GM18508 (cell line): ENCODE measurements around the gene NR2C2AP.
A peak's percentile ranks its signal among the peaks of the same experiment; 100 is the strongest.

Experiments
- ATAC-seq: cut with Tn5 transposase; IDR thresholded peaks from one replicate; pipeline ENCODE4 v1.9.1; 2021; ENCODE audit warnings: moderate number of reproducible peaks; ENCODE audit not compliant: insufficient read depth, unreplicated experiment

Gene NR2C2AP

DNA sequence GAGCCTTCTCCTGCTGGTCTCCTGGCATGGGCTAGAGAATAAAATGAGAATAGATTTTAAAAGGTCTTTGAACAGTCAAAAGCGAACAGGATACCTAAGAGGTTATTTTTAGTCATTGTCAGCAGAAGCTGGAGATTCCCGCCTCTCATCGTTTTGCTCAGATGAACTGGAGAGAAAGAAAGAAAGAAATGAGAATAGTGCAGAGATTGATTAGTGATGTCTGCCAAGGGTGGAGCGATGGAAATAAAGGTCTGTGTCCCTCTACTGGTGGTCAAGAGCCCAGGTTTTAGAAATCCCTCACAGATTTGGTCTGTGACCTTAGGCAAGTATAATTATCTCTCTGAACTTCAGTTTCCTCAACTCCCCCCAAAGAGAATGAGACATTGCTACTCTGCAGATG lies 13.9 kb upstream of the NR2C2AP start:
- no peak for ATAC-seq

DNA sequence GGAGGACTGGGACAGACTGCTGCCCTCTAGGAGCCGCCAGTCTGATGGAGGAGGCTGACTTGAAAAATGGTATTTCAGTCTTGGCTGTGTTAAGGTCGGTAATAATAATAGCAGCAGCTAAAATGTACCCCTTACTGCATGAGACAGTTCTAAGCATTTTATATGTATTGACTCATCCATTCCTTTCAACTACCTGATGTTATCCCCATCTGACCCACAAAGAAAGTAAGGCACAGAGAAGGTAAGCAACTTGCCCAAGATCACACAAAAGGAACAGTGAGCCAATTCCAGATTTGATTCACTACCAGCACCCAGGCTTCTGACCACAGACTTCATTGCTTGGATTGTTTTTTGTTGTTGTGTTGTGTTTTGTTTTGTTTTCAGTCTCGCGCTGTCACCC lies 12.6 kb upstream of the NR2C2AP start:
- ATAC-seq = no peak

DNA sequence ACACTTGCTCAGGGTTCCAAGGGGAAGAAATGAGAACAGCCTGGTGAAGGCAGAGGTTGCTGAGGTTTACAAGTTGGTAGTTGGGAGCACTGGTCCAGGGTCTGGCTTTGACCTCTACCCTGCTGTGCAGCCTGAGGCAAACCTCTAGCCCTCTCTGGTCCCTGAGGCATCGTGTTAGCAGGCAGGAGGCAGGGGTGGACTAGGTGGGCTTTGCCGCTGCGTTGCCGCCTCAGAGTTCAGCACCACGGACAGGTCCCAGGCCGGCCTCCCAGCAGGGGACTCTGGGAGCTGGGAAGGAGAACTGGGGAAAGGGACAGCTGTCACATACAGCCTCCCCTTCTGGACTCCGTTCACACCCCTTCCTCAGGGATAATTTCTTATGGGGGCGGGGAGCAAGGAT lies 11.7 kb upstream of the NR2C2AP start:
- ATAC-seq = no peak

DNA sequence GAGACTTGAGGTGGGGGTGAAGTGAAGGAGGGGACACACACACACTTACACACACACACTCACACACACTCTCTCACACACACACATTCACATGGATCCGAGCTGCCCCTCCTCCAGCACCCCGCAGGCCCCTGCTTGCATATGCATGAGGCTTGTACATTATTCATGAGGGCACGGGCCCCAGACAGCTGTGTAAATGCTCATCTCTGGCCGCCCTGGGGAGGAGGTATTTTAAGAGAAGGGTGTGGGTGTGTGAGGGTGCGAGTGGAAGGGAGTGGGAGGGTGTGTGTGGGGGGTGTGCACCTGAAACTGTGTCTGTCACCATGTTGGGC lies 10.9 kb upstream of the NR2C2AP start:
- no peak for ATAC-seq

DNA sequence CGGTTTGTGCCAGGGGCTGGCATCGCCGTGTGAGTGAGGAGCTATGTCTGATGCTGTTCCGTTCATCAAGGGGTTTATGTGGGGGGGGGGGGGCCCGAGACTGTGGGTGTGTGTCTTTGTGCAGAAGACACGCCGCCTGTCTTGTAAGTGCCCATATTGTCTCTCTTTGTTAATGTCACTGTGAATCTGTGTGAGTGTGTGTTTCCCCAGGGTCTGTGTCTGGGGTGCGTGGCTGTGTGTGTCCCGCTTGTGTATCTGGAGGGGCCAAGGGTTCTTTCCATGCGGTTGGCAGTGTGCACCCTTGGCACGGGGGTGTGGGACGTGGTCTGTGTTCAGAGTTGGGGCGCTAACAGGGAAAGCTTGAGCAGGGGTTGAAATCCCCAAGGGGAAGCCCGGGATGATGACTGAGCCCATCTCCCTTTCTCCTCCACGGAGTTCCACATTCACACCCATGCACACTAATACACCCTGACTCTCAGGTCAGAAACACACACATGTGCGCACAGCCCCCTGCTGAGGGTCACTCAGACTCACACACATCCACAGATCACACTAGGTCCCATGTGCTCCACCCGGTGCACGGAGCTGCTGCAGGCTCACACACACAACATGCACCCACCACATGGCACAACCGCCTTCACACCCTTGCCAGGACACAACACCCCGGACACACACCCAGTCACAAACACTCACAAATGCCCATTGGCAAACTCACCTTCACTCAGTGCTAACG lies 10.4 kb upstream of the NR2C2AP start:
- no peak for ATAC-seq

DNA sequence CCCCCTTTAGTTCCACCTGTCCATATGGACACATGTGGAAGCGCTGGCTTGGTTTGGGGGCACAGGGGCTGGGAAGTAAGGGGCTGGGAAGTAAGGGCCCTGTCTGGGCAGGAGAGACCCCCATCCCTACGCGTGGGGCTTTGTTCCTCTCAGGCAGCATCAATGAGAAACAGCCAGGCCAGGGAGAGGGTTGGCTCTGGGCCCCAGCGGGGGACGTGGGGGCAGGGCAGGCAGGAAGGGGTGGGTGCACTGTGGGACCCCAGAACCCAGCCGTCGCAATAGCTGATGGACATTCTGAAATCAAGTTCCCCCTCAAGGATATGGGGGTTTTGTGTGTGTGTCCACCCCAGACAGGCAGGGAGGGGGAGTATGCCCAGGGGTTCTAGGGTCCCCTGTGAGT lies 9.7 kb upstream of the NR2C2AP start:
- ATAC-seq = no peak

DNA sequence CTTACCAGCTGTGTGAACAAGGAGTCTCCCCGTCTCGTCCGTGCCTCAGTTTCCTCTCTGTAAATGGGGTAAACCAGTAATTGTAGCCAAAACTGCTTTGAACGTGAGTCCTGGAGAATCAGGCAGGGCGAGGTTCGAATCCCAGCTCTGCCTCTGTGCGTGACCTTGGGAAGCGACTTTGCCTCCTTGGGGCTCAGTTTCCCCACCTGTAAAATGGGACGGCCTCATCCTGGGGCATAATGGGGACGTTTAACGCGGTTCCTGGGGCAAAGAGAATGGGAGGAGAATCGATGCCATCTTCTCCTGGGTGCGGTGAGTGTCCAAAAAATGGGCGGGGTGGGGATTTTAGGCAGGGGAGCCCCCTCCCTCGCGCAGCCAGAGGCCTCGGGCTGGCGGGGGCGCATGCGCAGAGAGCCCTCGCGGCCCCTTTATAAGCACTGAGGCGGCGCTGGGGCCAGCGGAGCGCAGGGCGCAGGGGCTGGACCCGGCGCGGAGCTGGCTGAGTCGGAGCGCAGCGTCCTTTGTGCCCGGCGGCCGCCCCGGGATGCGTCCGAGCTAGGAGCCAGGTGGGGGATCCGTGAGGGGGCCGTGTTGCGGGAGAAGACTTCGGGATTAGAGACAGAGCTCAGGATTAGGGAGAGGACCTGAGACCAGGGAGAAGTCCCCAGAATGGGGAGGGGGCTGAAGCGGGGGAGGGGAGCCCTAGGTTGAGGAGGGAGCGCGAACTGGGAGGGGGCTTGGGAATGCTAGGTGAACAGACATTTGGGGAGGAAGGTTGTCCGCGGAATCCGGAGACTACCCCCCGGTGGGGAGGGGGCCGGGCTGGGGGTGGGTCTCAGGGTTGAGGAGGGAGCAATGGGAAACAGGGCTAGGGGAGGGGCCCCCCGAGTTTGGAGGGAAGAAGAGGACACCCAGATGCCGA lies 8.5 kb upstream of the NR2C2AP start, which contains the start of gene NCAN:
Gene NCAN (plus strand): TSS at position 460 of the 922 bp plus-strand sequence. CDS start 4,996 bp downstream, outside the sequence.
- no peak for ATAC-seq

DNA sequence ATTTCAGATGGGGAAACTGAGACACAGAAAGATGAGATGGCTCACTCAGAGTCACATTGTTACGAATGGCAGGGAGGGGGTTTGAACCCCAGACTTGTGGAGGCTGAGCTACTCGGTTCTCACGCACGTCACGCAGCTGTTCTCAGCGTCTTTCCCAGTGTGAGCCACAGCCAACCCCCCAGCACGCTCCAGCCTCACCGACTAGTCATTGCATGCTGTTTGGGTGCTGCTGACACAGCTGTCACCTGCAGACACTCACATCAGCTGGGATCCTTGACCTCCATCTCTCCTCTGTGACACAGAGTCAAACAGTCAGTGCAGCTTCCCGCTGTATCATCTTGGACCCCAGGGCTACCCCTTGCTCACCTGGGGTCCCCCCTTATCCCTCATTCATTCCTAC lies 6.2 kb upstream of the NR2C2AP start:
- ATAC-seq = no peak

DNA sequence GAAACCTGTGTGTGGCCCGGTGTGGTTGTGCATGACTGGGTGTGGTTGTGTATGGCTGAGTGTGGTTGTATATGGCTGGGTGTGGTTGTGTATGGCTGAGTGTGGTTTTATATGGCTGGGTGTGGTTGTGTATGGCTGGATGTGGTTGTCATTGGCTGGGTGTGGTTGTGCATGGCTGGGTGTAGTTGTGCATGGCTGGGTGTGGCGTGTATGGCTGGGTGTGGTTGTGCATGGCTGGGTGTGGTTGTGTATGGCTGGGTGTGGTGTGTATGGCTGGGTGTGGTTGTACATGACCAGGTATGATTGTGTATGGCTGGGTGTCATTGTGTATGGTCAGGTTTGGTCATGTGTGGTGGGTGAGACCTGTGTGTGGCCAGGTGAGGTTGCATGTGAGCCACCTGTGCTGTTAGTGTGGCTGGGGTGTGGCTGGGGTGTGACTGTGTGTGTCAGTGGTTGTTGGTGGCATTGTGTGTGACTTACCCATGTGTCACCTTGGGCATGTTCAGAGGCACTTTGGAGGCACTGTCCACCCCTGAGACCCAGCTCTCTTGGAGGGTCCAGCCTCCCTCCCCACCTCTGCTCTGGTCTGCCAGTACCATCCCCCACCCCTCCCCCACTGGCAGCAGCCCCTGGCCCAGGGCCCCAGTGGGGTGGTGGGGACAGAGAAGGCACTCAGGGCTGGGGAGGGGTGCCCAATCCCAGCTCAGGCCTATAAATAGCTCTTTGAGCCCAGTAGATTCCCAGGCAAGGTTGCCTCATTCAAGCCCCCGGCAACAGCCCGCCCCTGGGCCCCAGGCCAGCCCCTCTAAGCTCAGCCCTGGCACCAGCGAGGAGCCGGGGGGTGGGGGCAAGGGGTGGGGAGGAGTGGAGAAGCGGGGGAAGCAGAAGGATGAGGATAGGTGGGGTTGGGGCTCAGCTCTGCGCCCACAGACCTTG lies 4.7 kb upstream of the NR2C2AP start:
- no peak for ATAC-seq

DNA sequence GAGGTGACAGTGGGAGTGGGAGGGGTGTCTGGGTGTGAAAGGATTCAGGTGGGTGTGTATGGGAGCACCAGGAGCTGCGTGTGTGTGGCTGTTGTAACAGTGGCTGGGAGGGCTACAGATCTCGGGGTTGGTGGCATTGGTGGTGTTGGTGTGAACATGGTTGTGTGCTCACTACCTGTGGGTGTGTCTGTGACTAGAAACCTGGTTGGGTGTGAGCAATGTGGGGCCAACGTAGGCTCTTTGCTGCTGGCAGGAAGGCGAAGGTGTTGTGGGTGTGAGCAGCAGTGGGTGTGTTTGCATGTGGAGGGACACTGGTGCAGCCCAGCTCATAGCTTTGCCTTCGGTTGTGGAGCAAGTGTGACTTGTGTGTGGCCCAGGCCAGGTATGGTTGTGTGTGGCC lies 3.7 kb upstream of the NR2C2AP start:
- ATAC-seq = no peak

DNA sequence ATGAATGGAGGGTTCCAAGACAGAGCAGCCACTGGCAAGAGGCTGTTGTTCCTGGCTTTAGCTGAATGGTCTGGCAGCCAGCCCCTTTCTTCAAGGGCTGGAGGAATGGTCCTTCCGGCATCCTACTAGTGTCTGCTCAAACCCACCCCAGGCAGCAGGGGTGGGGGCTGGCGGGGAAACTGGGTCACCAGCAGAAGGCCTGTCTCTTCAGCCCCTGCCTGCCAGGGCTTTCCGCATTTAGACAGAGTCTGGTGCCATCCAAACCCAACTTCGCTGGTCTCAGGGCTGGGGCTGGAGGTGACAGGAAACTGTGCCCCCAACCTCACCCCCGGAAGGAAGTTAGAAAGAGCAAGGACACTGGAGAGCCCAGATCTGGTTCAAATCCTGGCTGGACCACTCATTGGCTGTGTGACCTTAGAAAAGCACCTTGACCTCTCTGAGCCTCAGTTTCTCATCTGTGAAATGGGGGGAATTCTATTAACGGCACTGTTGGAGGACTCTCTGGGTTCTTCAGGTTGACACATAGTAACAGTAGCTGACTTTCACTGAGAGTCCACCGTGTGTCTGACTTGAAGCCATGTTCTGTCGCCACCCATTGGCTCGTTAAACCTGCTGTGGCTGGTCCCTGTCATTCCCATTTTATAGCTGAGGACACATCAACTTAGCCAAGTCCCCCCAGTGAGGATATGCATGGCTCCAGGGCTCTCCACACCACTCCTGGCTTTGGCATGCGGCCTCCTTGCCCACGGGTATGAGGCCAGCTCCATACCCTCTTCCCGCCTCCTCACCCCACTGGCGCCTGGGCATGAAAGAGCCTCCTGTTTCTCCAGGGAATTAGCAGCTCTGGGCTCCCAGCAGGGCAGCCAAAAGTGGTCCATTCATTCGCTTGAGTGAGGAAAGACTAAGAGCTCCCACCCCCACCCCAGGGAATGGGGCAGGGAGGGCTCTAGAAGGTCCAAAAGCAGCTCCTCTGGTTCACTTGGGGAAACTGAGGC lies 2.5 kb upstream of the NR2C2AP start:
- no peak for ATAC-seq

DNA sequence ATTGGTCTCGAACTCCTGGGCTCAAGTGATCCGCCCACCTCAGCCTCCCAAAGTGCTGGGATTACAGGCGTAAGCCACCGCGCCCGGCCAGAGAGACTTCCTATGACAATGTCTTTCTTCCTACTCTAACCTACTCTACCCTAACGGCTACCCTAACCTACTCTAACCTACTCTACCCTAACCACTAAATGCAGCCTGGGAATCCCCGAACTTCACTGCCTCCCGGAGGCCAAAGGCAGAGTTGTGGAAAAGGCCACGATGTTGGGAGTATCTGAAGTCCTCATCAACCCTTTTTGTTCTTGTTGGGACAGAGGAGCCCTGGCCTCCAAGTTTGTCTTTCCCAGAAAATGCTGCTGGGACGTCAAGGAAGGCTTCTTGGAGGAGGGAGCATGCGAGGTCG lies 967 bp upstream of the NR2C2AP start:
- ATAC-seq = no peak

DNA sequence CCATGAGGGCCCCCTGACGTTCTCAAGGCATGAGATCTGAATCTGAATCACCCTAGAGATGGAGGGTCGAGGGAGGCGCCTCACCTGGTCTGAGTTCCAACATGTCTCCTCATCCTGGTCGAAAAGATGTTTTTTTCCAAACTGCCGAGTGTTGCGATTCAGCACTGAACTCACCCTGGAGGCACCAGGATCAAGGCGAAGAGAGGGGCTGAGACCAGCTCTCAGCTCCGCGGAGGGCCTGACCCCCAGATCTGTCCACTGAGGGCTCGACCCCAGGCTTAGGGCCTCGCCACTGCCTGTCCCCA lies 555 bp downstream of the NR2C2AP start:
- ATAC-seq = no peak

DNA sequence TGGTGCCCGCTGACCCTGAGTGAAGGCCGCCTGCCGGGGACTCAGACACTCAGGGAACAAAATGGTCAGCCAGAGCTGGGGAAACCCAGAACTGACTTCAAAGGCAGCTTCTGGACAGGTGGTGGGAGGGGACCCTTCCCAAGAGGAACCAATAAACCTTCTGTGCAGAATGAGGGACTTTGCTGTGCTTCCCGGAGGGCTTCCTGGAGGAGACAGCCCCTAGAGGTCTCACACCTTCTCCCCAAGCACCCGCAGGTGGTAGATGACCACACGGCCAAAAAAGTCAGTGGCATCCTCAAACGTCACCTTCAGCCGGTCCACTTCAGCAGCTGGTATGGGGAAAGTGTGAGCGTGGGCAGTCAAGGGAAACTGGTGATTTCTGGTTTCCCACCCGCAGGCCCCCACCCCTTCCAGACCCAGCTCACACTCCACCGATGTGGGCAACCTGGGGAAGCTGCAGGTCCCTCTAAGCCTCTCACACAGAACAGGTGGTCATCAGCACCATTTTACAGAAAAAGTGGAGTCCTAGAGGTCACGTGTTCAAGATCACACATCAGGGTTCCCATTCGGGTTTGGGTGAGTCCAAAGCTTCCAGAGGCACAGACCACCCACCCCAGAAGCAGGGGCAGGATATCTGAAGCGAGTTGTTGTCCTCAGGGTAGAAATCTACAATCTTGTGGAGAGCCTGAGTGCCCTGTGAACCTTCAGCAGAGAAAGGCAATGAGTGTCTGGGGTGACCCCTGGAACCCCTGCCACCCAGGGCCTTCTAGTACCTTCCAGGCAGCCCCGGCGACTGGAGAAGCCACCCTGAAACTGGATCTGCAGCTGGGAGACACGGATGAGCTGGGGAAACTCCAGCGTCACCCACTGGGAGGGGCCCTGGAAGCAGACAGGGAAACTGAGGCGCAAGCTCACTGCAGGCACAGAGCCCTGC lies 1.2 kb downstream of the NR2C2AP start:
- no peak for ATAC-seq

DNA sequence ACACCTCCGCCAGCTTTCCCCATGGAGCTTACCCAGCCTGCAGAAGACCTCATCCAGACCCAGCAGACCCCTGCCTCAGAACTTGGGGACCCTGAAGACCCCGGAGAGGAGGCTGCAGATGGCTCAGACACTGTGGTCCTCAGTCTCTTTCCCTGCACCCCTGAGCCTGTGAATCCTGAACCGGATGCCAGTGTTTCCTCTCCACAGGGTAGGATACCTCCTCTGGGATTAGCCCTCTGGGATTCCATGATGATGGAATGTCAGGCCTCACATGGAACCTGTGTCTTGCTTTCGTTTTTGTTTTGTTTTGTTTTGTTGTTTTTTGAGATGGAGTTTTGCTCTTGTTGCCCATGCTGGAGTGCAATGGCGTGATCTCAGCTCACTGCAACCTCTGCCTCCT lies 9.3 kb downstream of the NR2C2AP start:
- no peak for ATAC-seq

DNA sequence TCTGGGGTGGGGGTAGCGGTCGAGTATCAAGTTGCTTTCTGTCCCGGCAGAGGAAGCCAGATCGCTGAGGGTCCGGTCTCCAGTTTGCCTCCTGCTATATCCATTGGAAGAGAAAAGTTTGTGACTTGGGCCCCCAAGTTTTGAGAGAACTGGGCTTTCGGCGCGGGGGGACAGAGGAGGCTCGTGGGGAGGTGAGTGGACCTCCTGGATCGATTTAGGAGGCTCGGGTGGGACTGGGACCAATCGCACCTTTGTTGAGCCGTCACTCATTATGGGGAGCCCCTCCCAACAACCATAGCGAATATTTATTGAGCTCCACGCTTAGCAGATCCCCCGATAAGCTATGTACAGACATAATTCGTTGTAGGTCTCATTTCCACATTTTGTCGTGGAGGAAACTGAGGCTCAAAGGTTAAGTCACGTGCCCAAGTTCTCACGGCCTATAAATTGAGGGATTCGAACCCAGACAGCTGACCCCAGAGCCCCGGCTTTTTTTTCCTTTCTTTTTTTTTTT lies 10.2 kb downstream of the NR2C2AP start:
- no peak for ATAC-seq

DNA sequence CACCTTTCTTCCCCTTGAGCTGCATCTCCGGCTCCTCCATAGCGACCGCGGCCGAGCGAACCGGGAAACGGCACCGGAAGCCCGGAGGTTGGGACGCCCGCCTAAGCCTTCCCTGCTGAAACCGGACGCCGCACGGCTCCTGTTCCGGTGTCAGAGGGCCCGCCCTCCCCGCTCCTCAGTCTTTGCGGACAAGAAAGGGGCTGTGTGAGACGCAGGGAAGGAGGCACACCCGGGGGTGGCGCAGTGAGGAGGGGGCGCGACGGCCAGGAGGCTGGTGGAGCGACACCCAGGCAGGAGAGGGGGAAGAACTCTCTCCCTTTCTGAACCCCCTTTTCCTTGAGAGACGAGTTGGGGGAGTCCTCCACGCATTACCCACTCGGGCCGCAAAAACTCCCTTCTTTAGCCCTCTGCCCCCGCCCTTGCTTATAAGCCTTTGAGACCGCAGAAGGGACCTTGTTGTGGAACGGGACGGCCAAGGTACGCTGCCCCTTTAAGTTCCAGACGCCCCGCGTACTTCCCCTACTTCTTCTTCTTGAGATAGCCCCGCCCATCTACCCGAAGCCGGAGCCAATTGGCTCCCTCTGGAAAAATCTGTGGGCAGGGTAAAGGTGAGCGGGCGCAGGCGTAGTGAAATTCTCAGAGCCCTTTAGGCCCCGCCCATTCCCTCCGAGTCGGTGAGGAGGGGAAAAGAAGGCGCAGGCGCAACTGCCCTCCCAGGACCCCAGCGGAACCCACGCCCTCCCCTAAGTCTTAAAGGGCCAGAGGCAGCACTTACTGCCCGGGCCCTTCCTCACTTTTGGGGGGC lies 10.9 kb downstream of the NR2C2AP start, which contains the start of the genes BORCS8 and RFXANK:
Gene BORCS8 (minus strand): TSS at position 75 of the 805 bp plus-strand sequence. CDS start 35 bp downstream, at position 40.
Gene RFXANK (plus strand): TSS at position 181 of the 805 bp plus-strand sequence. CDS start 1,689 bp downstream, outside the sequence.
- peak; percentile 66 for ATAC-seq
